HG02870 (cell line): ENCODE results near the gene GIN1.
"Not testable (repeated sequence)": the region's sequence is repeated elsewhere in the genome, so short reads cannot be mapped to it uniquely, and the experiment has no call there.

Source experiments
- ATAC-seq: cut with Tn5 transposase; IDR thresholded peaks from one replicate; pipeline ENCODE4 v1.9.1; 2021; ENCODE audit warnings: mild to moderate bottlenecking, moderate library complexity; ENCODE audit not compliant: unreplicated experiment

The GIN1 gene

DNA sequence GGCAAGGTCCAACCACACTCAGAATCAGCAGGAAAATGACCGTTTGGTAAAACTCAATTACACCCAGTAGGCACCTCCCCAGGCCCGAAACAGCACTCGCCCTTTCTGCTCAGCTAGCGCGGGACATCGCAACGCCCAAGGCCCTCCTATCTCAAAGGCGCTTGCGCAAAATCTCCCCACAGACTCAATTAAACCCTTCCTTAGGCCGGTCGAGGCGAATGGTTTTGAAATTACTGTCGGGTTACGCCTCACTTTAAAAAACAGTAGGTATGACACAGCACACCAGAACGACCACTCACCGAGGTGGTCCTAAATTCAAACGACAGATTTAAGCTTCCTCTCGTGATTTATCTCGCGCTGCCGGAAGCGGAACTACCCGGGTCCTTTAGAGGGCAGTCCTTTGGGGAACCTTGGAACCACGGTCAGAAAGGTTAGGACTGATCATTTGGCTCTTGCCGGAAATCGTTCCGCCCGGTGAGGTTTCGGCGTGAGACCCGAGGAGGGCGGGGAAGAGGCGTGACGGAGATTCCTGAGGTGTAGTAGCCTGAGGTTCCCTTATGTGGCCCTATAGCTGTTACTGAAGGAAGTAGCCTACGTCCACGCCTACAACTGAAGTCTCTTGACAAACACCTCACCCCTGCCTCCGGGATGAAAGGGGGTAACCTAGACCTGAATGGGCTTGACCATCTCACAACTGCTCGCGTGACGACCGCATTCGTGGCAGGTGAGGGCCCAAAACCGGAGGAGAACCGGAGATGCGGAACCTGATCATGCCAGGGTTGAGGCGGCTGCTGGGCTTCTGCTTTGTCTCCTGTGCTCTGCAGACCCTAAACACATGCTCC lies at the start of gene GIN1, which contains the start of gene PPIP5K2:
TSS of gene GIN1 (minus strand) at position 374 of the 842 bp plus-strand sequence. CDS start 11,431 bp downstream, outside the sequence.
TSS of gene PPIP5K2 (plus strand) at position 537 of the 842 bp plus-strand sequence. CDS start 9,289 bp downstream, outside the sequence.
- peak; percentile 90 for ATAC-seq

GRCh38 chr5:103166706-103167105 lies 46.8 kb upstream of the GIN1 start:
- ATAC-seq, result no peak

- ATAC-seq, result no peak
These were observed 31.2 kb upstream of the GIN1 start for GRCh38 chr5:103151156-103151555.

GRCh38 chr5:103148213-103148612 lies 28.3 kb upstream of the GIN1 start:
- no peak for ATAC-seq

- ATAC-seq, result no peak
These were observed 25.3 kb upstream of the GIN1 start for GRCh38 chr5:103145196-103145595.

DNA sequence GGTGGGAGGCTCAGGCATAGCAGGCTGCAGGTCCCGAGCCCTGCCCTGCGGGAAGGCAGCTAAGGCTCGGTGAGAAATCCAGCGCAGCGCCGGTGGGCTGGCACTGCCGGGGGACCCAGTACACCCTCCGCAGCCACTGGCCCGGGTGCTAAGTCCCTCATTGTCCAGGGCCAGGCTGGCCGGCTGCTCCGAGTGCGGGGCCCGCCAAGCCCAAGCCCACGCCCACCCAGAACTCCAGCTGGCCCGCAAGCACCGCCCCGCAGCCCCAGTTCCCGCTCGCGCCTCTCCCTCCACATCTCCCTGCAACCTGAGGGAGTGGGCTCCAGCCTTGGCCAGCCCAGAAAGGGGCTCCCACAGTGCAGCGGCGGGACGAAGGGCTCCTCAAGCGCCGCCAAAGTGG lies 22.2 kb upstream of the GIN1 start:
- not testable (repeated sequence) for ATAC-seq

- peak; percentile 96 for ATAC-seq
These were observed 19.4 kb upstream of the GIN1 start for GRCh38 chr5:103139264-103139865.

DNA sequence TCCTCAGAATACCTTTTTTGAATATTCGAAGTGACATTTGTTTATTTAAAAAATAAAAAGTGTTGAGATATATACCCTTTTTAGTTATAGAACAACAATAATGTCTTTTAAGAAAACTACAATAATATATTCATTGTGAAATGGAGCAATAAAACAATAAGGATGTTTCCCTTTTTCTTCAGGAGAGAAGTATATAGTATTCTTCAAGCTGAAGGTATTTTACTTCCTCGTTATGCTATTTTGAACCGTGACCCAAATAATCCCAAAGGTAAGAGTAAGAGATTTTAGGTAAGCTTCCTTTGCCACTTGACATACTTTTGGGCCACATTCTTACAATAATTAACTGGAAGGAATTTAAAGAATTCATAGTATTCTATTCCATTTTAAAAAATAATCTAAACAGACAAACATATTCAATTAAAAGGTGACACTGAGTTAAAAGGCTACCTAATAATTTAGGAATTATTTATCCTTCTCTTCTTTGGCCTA lies 18.3 kb upstream of the GIN1 start:
- ATAC-seq, result no peak

DNA sequence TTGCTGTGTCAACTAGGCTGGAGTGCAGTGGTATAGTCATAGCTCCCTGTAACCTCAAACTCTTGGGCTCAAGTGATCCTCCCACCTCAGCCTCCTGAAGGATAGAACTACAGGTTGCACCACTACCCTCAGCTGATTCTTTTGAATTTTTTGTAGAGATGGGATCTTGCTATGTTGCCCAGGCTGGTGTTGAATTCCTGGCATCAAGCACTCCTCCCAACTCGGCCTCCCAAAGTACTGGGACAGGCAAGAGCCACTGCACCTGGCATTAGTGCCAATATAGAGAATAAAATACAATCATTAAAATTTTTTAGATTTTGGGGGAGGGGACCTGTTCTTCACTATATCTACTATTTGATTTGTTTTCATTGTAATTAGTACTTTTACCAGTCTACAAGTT lies 15.5 kb upstream of the GIN1 start:
- ATAC-seq, result no peak

GRCh38 chr5:103133231-103133630 lies 13.3 kb upstream of the GIN1 start:
- no peak for ATAC-seq

- no peak for ATAC-seq
These were observed 12.7 kb upstream of the GIN1 start for GRCh38 chr5:103132684-103133083.

GRCh38 chr5:103128202-103128601 lies 8.3 kb upstream of the GIN1 start:
- no peak for ATAC-seq

GRCh38 chr5:103127292-103127817 lies 7.4 kb upstream of the GIN1 start:
- ATAC-seq, result no peak

DNA sequence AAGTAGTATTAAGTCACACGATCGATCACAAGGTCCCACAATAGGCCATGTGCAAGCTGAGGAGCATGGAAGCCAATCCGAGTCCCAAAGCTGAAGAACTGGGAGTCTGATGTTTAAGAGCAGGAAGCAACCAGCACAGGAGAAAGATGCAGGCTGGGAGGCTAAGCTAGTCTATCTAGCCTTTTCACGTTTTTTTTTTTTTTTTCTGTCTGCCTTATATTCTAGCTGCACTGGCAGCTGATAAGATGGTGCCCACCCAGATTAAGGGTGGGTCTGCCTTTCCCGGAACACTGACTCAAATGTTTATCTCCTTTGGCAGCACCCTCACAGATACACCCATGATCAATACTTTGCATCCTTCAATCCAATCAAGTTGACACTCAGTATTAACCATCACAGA lies 6.6 kb upstream of the GIN1 start:
- ATAC-seq, result no peak

DNA sequence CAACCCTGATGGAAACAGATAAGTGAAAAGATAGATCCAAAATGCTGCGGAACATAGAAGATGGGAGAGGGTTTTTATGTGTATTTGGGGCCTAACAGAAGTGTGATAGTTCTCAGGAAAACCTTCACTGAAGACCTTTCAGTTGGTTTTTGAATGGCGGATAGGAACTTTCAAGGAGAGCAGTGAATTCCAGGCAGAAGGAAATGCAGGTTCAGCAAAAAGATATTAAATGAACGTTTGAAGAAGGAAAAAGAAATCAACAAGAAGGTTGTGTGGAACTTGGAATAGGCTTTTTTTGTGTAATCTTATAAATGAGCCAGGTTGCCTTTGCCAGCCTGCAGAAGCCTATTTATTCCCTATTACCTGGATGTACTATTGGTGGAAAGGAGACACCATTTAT lies 2.3 kb upstream of the GIN1 start:
- no peak for ATAC-seq

DNA sequence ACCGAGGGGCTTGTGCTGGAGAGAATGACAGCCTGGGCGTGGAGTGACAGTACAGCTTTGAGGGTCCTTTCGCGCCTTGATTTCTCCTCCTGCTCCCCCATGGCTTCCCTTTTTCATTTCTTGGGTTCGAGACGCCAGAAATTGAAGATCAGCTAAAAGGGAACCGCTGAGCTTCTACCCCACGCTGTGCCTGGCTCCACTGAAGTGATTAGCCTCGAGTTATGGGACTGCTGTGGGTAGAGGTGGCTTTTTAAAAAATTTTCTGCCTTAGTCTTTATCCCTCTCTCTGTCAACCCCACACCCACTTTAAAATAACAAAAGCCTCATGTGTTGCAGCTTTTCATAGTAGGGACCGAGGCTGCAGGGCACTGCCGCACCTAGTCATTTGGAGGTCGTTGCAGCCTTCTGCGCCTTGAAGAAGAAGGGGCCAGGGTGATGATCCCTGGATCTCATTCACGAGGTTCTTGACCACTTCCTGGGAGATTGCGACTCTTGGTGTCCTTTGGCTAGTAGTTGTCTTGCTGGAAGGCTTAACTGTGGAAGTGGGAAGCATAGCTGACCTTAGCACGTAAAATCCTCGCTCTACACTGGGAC lies 766 bp upstream of the GIN1 start:
- ATAC-seq, result no peak

DNA sequence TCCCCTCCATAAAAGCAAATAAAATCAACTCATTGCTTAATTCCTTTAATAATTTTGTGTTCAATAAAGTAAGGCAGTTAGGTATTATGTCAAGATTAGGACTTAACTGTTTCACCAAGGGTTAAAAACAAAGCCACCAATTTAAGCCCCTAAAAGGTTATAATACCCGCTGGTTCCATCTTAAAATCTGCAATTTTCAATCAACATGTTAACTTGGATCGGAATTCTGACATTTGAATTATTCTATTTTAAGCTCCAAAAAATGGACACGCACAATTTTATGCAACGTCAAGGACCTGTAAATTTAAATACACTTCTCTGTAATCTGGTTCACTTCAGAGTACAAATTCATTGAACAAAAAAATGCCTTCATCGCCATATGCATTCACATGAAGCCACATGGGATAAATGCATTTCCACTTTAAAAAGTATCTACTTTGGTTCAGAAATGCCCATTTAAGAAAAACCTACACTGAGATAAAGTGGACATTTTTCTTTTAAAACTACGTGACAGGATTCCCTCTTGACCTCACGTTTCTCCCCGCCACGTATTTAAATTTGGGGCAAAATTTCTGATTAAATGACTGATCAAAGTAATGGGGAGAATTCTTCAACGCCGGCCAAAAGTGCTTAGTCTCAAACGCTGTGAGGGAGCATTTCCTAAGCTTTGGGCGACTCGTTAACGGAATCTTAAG lies 721 bp downstream of the GIN1 start:
- no peak for ATAC-seq

GRCh38 chr5:103117471-103117991 lies 2.4 kb downstream of the GIN1 start:
- ATAC-seq, result no peak

DNA sequence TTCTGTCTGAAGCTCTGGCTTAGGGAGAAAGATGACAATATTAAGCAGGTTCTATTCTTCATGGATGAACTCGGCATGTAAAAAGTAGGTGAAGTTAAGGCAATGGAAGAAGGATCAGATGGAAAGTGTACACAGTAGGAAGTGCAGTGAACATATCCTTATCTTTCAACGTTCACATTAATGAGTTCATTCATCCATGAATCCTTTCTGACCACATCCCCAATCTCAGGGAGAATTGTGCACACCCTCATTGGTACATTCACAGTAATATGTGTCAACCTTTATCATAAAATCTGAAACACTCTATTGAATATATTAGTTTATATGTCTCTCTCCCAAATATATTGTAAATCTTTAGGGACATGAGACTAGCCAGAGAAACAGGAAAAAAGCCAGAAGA lies 5.5 kb downstream of the GIN1 start:
- no peak for ATAC-seq

- ATAC-seq, result no peak
These were observed 7.0 kb downstream of the GIN1 start for GRCh38 chr5:103112910-103113309.

DNA sequence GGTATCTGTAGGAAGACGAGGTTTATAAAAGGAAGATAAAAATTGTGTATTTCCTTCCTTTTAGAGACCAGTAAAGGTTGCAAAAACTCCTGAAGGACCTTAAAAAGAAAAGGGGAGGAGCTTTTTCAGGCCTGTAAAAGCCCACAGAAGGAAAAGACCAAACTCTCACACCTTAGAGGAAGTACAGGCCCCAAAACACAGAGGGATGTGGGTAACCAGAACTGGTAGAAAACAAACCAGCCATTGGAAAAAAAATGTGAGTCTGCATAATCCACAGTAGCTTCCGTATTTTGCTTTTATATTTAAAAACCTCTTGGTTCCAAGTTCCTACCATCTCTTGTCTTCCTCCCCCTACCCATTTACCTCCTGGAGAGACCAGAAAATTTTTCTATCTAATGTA lies 8.5 kb downstream of the GIN1 start:
- no peak for ATAC-seq
